GM12874 (cell line): ENCODE results near the gene MBD3L2.
"Not testable (repeated sequence)": the region's sequence is repeated elsewhere in the genome, so short reads cannot be mapped to it uniquely, and the experiment has no call there.

Experiments used
- TF ChIP-seq, protein P1 (sequence below): IDR thresholded peaks from 2 replicates; pipeline ENCODE4 v1.5.1; 2011; ENCODE audit warnings: low read depth, mild to moderate bottlenecking, control low read depth, low read length, moderate library complexity; ENCODE audit not compliant: insufficient read depth

The MBD3L2 gene

DNA sequence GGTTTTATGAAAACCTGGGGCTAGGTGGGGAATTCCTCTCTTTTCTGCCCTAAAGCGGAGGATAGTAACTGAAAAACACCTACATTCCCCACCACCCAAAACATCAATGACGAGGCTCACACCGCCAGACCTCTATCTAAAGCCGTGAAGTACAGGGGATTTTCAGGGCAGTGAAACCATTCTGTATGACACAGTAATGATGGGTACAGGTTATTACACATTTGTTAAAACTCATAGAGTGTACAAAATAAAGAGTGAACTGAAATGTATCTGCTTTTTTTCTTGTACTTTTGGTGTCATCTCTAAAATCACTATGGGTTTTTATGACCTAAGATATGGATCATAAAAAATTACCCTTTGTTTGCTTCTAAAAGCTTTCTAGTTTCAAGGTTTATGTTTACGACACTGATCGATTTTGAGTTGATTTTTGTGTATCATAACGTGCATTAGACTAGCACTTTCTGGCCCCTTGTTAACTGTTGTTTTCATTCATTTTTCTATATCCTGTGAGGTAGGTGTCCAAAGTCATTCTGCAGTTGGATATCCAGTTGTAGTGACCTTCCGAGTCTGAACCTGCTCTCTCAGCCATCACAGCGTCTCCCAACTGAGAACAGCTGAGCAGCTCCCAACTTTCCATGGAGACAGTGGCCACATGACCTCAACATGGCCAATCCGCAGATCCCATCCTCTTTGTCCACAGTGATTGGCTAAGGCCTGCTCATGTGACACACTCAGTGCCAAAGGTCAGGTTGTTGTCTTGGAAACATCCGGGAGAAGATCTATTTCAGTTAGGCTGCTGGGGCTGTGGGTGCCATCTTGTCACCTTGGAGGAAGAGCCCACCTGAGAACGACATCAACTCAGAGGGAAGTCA lies 38.2 kb upstream of the MBD3L2 start:
- TF ChIP-seq, protein P1, sequence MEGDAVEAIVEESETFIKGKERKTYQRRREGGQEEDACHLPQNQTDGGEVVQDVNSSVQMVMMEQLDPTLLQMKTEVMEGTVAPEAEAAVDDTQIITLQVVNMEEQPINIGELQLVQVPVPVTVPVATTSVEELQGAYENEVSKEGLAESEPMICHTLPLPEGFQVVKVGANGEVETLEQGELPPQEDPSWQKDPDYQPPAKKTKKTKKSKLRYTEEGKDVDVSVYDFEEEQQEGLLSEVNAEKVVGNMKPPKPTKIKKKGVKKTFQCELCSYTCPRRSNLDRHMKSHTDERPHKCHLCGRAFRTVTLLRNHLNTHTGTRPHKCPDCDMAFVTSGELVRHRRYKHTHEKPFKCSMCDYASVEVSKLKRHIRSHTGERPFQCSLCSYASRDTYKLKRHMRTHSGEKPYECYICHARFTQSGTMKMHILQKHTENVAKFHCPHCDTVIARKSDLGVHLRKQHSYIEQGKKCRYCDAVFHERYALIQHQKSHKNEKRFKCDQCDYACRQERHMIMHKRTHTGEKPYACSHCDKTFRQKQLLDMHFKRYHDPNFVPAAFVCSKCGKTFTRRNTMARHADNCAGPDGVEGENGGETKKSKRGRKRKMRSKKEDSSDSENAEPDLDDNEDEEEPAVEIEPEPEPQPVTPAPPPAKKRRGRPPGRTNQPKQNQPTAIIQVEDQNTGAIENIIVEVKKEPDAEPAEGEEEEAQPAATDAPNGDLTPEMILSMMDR: no peak

DNA sequence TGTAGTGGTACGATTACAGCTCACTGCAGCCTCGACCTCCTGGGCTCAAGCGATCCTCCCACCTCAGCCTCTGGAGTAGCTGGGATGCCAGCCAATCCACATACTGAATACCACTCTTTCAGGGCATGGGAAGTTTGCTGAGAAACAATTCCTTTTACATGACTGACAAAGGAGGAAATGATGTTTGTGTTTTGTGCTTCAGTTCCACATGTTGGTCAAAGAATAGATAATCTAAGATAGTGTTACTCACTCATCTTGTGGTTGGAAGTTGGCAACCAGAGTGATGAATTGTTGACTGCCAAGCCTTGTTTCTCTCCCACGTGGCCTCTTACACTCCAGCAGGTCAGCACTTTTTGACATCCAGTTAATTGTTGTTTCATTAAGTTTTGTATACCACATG lies 35.4 kb upstream of the MBD3L2 start:
- TF ChIP-seq, protein P1: no peak

GRCh38 chr19:7018828-7019227 lies 30.3 kb upstream of the MBD3L2 start:
- TF ChIP-seq, protein P1: no peak

DNA sequence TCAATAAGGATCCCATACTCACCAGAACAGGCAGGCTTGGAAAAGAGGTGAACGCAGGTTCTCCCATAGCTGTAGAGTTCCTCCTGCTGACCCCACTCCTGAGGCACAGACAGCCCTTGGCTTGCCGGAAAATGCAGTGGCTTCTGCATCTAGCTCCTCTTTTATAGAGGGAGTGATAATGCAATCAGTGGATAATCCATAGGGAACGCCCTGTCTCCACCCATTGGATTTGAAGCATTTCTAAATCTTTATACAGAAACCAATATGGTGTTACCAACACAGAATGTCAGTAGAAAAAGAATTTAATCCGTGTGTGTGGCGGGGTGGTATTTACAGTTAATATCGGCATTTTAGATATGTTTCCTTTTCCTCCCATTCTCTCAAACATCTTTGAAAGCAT lies 27.8 kb upstream of the MBD3L2 start, which contains the start of gene MBD3L2B:
Gene MBD3L2B, minus strand, starts transcription at position 101 of the 400 bp plus-strand sequence. Its CDS starts 34 bp downstream, at position 67.
- TF ChIP-seq, protein P1: not testable (repeated sequence)

DNA sequence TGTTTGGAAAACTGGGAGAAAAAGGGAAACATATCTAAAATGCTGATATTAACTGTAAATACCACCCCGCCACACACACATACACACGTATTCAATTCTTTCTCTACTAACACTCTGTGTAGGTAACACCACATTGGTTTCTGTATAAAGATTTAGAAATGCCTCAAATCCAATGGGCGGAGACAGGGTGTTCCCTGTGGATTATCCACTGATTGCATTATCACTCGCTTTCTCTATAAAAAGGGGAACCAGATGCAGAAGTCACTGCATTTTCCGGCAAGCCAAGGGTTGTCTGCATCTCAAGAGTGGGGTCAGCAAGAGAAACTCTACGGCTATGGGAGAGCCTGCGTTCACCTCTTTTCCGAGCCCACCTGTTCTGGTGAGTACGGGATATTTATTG lies 18.8 kb upstream of the MBD3L2 start, which contains the start of gene MBD3L5:
Gene MBD3L5, plus strand, starts transcription at position 301 of the 400 bp plus-strand sequence. Its CDS starts 34 bp downstream, at position 335.
- TF ChIP-seq, protein P1: not testable (repeated sequence)

DNA sequence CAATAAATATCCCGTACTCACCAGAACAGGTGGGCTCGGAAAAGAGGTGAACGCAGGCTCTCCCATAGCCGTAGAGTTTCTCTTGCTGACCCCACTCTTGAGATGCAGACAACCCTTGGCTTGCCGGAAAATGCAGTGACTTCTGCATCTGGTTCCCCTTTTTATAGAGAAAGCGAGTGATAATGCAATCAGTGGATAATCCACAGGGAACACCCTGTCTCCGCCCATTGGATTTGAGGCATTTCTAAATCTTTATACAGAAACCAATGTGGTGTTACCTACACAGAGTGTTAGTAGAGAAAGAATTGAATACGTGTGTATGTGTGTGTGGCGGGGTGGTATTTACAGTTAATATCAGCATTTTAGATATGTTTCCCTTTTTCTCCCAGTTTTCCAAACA lies 9.0 kb upstream of the MBD3L2 start, which contains the start of gene MBD3L4:
Gene MBD3L4, minus strand, starts transcription at position 101 of the 400 bp plus-strand sequence. Its CDS starts 35 bp downstream, at position 66.
- TF ChIP-seq, protein P1: not testable (repeated sequence)

DNA sequence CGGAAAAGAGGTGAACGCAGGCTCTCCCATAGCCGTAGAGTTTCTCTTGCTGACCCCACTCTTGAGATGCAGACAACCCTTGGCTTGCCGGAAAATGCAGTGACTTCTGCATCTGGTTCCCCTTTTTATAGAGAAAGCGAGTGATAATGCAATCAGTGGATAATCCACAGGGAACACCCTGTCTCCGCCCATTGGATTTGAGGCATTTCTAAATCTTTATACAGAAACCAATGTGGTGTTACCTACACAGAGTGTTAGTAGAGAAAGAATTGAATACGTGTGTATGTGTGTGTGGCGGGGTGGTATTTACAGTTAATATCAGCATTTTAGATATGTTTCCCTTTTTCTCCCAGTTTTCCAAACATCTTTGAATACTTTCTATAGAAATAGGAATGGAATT lies 9.5 kb downstream of the MBD3L2 start, which contains the start of gene MBD3L3:
Gene MBD3L3, minus strand, starts transcription at position 101 of the 400 bp plus-strand sequence. Its CDS starts 71 bp downstream, at position 30.
- TF ChIP-seq, protein P1: not testable (repeated sequence)
